SU-DHL-6 (cell line): Measurements from ENCODE around the gene RAD51B.

ENCODE experiments used
- H2AFZ ChIP-seq: fragments of 200-600 bp; sonication (generic); 2 replicates; pipeline ENCODE4 v1.6.1; 2014; ENCODE audit warnings: low read depth, mild to moderate bottlenecking, moderate library complexity, mixed read lengths, antibody characterized with exemption, low read length; ENCODE audit not compliant: severe bottlenecking
- H3F3A ChIP-seq: fragments of 200-600 bp; shearing (Covaris generic); 2 replicates; pipeline ENCODE4 v1.6.0; 2016; ENCODE audit warnings: antibody characterized with exemption, mild to moderate bottlenecking; ENCODE audit not compliant: insufficient read depth
- H3K27ac ChIP-seq: fragments of 200-600 bp; sonication (generic); 2 replicates; pipeline ENCODE4 v1.5.1; 2016; ENCODE audit warnings: low read depth, mild to moderate bottlenecking, low read length, moderate library complexity, mixed read lengths
- H3K27me3 ChIP-seq: fragments of 200-600 bp; sonication (generic), shearing (Covaris generic); 2 replicates; pipeline ENCODE4 v1.6.0; 2014; ENCODE audit warnings: mild to moderate bottlenecking, low read length
- H3K36me3 ChIP-seq: fragments of 200-600 bp; sonication (generic); 2 replicates; pipeline ENCODE4 v1.6.1; 2014; ENCODE audit warnings: mild to moderate bottlenecking, low read length, mixed read lengths
- H3K4me2 ChIP-seq: fragments of 300-600, 200-600 bp; shearing (Covaris generic), sonication (generic); 2 replicates; pipeline ENCODE4 v1.6.0; 2014; ENCODE audit warnings: low read length, low read depth, mild to moderate bottlenecking; ENCODE audit not compliant: poor library complexity, severe bottlenecking
- H3K4me3 ChIP-seq: fragments of 200-600 bp; sonication (generic); 2 replicates; pipeline ENCODE4 v1.5.1; 2014; ENCODE audit warnings: antibody characterized with exemption, low read length, mild to moderate bottlenecking, mixed read lengths; ENCODE audit not compliant: insufficient read depth, poor library complexity, severe bottlenecking
- H3K79me2 ChIP-seq: fragments of 200-600 bp; sonication (generic); 2 replicates; pipeline ENCODE4 v1.6.1; 2014; ENCODE audit warnings: mild to moderate bottlenecking, low read length, moderate library complexity; ENCODE audit not compliant: insufficient read depth
- H3K9ac ChIP-seq: fragments of 200-600 bp; sonication (generic); 2 replicates; pipeline ENCODE4 v1.7.0; 2014; ENCODE audit warnings: mild to moderate bottlenecking, low read length
- H3K9me2 ChIP-seq: fragments of 200-600 bp; sonication (generic); replicated peaks from 2 replicates; pipeline ENCODE4 v1.6.1; 2014; ENCODE audit warnings: low read length; ENCODE audit not compliant: insufficient read depth
- H3K9me3 ChIP-seq: fragments of 200-600 bp; sonication (generic); 2 replicates; pipeline ENCODE4 v1.6.1; 2014; ENCODE audit warnings: low read length, mixed read lengths; ENCODE audit not compliant: insufficient read depth
- H4K20me1 ChIP-seq: fragments of 200-600 bp; sonication (generic); 2 replicates; pipeline ENCODE4 v1.6.1; 2014; ENCODE audit warnings: low read depth, mild to moderate bottlenecking, antibody characterized with exemption, low read length, moderate library complexity, mixed read lengths
- CTCF ChIP-seq: fragments of 200-600 bp; sonication (generic); IDR thresholded peaks from one replicate; pipeline ENCODE4 v1.5.1; 2017; ENCODE audit warnings: antibody characterized with exemption, mild to moderate bottlenecking, low read length, moderate library complexity; ENCODE audit not compliant: insufficient read depth, poor library complexity, severe bottlenecking
- EZH2phosphoT487 ChIP-seq: fragments of 200-600 bp; sonication (generic), shearing (Covaris generic); conservative IDR thresholded peaks from 2 replicates; pipeline ENCODE4 v1.6.1; 2018; ENCODE audit warnings: mild to moderate bottlenecking, antibody characterized with exemption, low read length, moderate library complexity, mixed read lengths

RAD51B gene

GRCh38 chr14:68729556-68729955, 910.0 kb downstream of the RAD51B start:
- H3K4me3 ChIP-seq = no peak overlapping the region
- TF ChIP-seq EZH2phosphoT487 (no peak), CTCF (no peak)
- H3K9ac ChIP-seq = no peak overlapping the region
- no peak overlapping the region for H3K4me2 ChIP-seq
- no peak overlapping the region for H2AFZ ChIP-seq
- H3K27ac ChIP-seq = no peak overlapping the region
- H3K36me3 ChIP-seq = no peaks in the 10 kb centered on the region
- H3K79me2 ChIP-seq = no peaks in the 10 kb centered on the region
- H3K9me3 ChIP-seq = no peaks in the 10 kb centered on the region
- H3K9me2 ChIP-seq = no peaks in the 10 kb centered on the region
- no peaks in the 10 kb centered on the region for H4K20me1 ChIP-seq
- H3K27me3 ChIP-seq = no peaks in the 10 kb centered on the region
- H3F3A ChIP-seq = peaks cover 3% of the 10 kb centered on the region; the same call in 1 of the 2 replicates

GRCh38 chr14:68730348-68730747, 910.8 kb downstream of the RAD51B start:
- no peak for TF ChIP-seq EZH2phosphoT487
- TF ChIP-seq CTCF = no peak
- Histone ChIP-seq H2AFZ (no peak overlapping the region), H3K4me3 (no peak overlapping the region), H3K36me3 (no peaks in the 10 kb centered on the region), H3F3A (peaks cover 3% of the 10 kb centered on the region; the same call in 1 of the 2 replicates), H3K27me3 (no peaks in the 10 kb centered on the region), H3K79me2 (no peaks in the 10 kb centered on the region), H4K20me1 (no peaks in the 10 kb centered on the region), H3K9ac (no peak overlapping the region), H3K27ac (no peak overlapping the region), H3K4me2 (no peak overlapping the region), H3K9me2 (no peaks in the 10 kb centered on the region), H3K9me3 (no peaks in the 10 kb centered on the region)

- no peak overlapping the region for H3K4me2 ChIP-seq
- H3K9ac ChIP-seq = no peak overlapping the region
- no peaks in the 10 kb centered on the region for H3K79me2 ChIP-seq
- H3K9me2 ChIP-seq = no peaks in the 10 kb centered on the region
- H3K27me3 ChIP-seq = no peaks in the 10 kb centered on the region
- TF ChIP-seq EZH2phosphoT487 = no peak
- no peak for TF ChIP-seq CTCF
- no peak overlapping the region for H3K27ac ChIP-seq
- peaks cover 3% of the 10 kb centered on the region; the same call in 1 of the 2 replicates for H3F3A ChIP-seq
- no peaks in the 10 kb centered on the region for H3K36me3 ChIP-seq
- no peaks in the 10 kb centered on the region for H4K20me1 ChIP-seq
- no peaks in the 10 kb centered on the region for H3K9me3 ChIP-seq
- no peak overlapping the region for H2AFZ ChIP-seq
- H3K4me3 ChIP-seq = no peak overlapping the region
Observed at GRCh38 chr14:68730811-68731425, 911.3 kb downstream of the RAD51B start.
